ENCODE results near the gene PLIN5.

GRCh38 chr19:4548238-4548584 is 13.2 kb upstream of the PLIN5 start:
- TF ChIP-seq CTCF (IDR thresholded peaks at IDR 0.05): no peak
- no peak for TF ChIP-seq EP300 (IDR thresholded peaks at IDR 0.05)
- no peak for TF ChIP-seq POLR2A (IDR thresholded peaks at IDR 0.05)
